ENCODE data around the gene POLDIP2. TPM values are rescaled to one million over a fixed set of nuclear protein-coding genes. Genes with fewer than 3 reads are reported as not detected.

Gene POLDIP2
- total RNA-seq, 2 experiments from 2014 or later = 88.8 to 89.2 TPM

DNA sequence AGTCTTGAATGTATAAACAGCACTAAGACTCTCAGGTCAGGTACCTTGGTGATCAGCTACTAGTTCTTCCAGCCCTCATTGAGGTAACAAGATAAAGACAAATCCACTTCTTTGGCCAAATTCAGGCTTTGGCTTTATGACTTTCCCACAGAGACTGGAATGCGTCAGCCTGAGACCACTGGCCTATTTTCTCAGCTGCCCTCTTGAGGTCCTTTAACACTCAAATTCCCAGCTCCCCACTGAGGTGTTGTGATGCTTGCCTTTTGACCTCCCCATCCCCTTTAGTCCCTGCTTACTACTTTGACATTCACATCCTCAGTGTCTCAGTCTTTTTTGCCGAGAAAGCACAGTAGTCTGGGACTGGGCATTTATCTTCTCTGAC, 11.1 kb downstream of the POLDIP2 start:
- intact Hi-C loops (cut with micrococcal nuclease; ENCODE audit: unreplicated experiment) = no loop called here
- H3K9me3 ChIP-seq (ENCODE audit: low read length) = no peaks in the 10 kb centered on the region
- no peaks in the 10 kb centered on the region for H3K9me2 ChIP-seq (ENCODE audit: insufficient read depth, low read length)
- H2AFZ ChIP-seq (ENCODE audit: low read length) = no peak overlapping the region
- no peak overlapping the region for H3K4me3 ChIP-seq (ENCODE audit: low read depth, low read length, poor library complexity, severe bottlenecking)
- H3K79me2 ChIP-seq (ENCODE audit: insufficient read depth, low read depth, low read length) = no peaks in the 10 kb centered on the region
- H3K27ac ChIP-seq (ENCODE audit: low read depth, low read length, poor library complexity, severe bottlenecking) = no peak overlapping the region
- ChIA-PET CTCF (ENCODE audit: unreplicated experiment) (no interaction called here), POLR2A (interaction anchor here (0.7 kb wide), 1 partner anchor 20 kb away, joined by 3 read pairs; no protein-coding TSS in a partner anchor)
- no peak overlapping the region for H3K4me2 ChIP-seq (ENCODE audit: low read length)
- BruUV-seq (replicated peaks) = TSS peak; percentile 49
- no peaks in the 10 kb centered on the region for H4K20me1 ChIP-seq (ENCODE audit: insufficient read depth, low read length)
- TF ChIP-seq, protein P1, sequence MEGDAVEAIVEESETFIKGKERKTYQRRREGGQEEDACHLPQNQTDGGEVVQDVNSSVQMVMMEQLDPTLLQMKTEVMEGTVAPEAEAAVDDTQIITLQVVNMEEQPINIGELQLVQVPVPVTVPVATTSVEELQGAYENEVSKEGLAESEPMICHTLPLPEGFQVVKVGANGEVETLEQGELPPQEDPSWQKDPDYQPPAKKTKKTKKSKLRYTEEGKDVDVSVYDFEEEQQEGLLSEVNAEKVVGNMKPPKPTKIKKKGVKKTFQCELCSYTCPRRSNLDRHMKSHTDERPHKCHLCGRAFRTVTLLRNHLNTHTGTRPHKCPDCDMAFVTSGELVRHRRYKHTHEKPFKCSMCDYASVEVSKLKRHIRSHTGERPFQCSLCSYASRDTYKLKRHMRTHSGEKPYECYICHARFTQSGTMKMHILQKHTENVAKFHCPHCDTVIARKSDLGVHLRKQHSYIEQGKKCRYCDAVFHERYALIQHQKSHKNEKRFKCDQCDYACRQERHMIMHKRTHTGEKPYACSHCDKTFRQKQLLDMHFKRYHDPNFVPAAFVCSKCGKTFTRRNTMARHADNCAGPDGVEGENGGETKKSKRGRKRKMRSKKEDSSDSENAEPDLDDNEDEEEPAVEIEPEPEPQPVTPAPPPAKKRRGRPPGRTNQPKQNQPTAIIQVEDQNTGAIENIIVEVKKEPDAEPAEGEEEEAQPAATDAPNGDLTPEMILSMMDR (conservative IDR thresholded peaks at IDR 0.05; ENCODE audit: low read length) = no peak
- no peak for TF ChIP-seq EZH2phosphoT487 (IDR thresholded peaks at IDR 0.05; ENCODE audit: borderline replicate concordance, low read depth, low read length)
- peaks cover 32% of the 10 kb centered on the region for H3K4me1 ChIP-seq (ENCODE audit: insufficient read depth, low read length, poor library complexity, severe bottlenecking)
- DNase-seq (ENCODE audit: low spot score) = no peak
- peaks cover 93% of the 10 kb centered on the region for H3K36me3 ChIP-seq (ENCODE audit: insufficient read depth, low read length)

DNA sequence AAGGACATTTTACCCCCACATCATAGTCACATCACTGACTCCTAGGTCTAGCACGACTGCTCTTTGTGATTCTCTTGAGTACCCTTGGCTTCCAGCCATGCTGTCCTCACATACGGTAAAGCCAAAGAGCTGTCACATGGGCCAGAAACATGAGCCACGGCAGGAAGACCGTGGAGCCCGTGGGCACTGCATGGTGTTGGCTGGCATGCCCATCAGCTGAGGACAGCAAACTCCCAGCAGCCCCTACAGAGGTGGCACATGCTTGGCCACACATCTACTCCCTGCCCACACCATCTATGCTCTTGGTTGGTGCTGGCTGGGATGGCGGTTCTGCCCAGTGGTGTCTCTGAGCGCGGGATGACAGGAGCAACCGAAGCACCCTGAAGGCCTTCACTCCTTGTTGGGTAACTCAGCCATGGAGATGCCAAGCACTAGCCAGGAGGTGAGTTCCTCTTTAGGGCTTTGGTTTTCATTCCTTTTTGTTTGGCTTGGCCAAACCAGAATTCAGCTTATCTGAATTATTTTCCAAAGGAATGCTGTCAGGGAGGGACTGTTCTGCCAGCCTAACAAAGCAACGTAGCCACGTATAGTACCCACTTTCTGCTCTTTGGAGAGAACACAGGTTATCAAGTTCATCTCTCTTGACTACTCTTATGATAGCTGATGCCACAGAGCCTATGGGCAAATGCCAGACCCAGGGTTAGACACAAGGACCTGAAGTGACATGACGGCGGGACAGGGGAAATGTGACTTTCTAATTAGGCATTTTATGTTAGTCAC, 11.7 kb downstream of the POLDIP2 start:
- no peak for DNase-seq (ENCODE audit: low spot score)
- POLR2A ChIA-PET = interaction anchor here (0.7 to 0.8 kb wide), 2 partner anchors 12 to 19 kb away, joined by 3 read pairs; no protein-coding TSS in a partner anchor
- CTCF ChIA-PET (ENCODE audit: unreplicated experiment) = no interaction called here
- Histone ChIP-seq H3K9me3 (ENCODE audit: low read length) (no peaks in the 10 kb centered on the region), H4K20me1 (ENCODE audit: insufficient read depth, low read length) (no peaks in the 10 kb centered on the region), H3K36me3 (ENCODE audit: insufficient read depth, low read length) (peaks cover 90% of the 10 kb centered on the region), H3K4me3 (ENCODE audit: low read depth, low read length, poor library complexity, severe bottlenecking) (no peak overlapping the region), H3K9me2 (ENCODE audit: insufficient read depth, low read length) (no peaks in the 10 kb centered on the region), H3K27ac (ENCODE audit: low read depth, low read length, poor library complexity, severe bottlenecking) (no peak overlapping the region), H3K79me2 (ENCODE audit: insufficient read depth, low read depth, low read length) (no peaks in the 10 kb centered on the region), H3K4me2 (ENCODE audit: low read length) (no peak overlapping the region), H2AFZ (ENCODE audit: low read length) (no peak overlapping the region), H3K4me1 (ENCODE audit: insufficient read depth, low read length, poor library complexity, severe bottlenecking) (peaks cover 32% of the 10 kb centered on the region)
- BruUV-seq (replicated peaks) = no TSS peak
- intact Hi-C loops (cut with micrococcal nuclease; ENCODE audit: unreplicated experiment) = no loop called here
- TF ChIP-seq, protein P1 (conservative IDR thresholded peaks at IDR 0.05; ENCODE audit: low read length) = no peak
- TF ChIP-seq EZH2phosphoT487 (IDR thresholded peaks at IDR 0.05; ENCODE audit: borderline replicate concordance, low read depth, low read length) = no peak

DNA sequence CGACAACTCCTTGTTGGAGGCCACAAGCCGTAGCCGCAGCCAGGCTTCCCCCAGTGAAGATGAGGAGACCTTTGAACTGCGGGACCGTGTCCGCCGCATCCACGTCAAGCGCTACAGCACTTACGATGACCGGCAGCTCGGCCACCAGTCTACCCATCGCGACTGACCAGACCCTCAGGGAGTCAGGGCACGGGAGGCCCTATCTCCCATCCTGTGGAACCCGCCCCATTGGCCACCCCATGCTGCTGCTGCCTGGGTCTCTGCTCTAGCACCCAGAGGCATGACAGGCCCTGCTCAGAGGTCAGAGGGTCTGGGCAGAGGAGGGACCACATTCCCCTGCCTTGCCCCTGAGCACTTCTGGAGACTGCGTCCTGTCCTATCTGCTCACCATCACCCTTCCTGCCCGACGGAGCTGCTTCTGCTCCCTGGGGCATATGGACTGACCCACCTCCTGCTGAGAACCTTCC, 12.9 kb downstream of the POLDIP2 start:
- POLR2A ChIA-PET = interaction anchor here (1.2 to 1.3 kb wide), 2 partner anchors 11 to 13 kb away, joined by 4 to 5 read pairs; partner anchors contain the start of gene POLDIP2
- no peaks in the 10 kb centered on the region for H3K9me2 ChIP-seq (ENCODE audit: insufficient read depth, low read length)
- H3K79me2 ChIP-seq (ENCODE audit: insufficient read depth, low read depth, low read length) = no peaks in the 10 kb centered on the region
- H4K20me1 ChIP-seq (ENCODE audit: insufficient read depth, low read length) = no peaks in the 10 kb centered on the region
- H3K4me2 ChIP-seq (ENCODE audit: low read length) = peak overlapping the region; percentile 54
- no TSS peak for BruUV-seq (replicated peaks)
- H3K36me3 ChIP-seq (ENCODE audit: insufficient read depth, low read length) = peaks cover 79% of the 10 kb centered on the region
- no peak for DNase-seq (ENCODE audit: low spot score)
- no peak overlapping the region for H2AFZ ChIP-seq (ENCODE audit: low read length)
- intact Hi-C loops (cut with micrococcal nuclease; ENCODE audit: unreplicated experiment) = no loop called here
- no peak overlapping the region for H3K4me3 ChIP-seq (ENCODE audit: low read depth, low read length, poor library complexity, severe bottlenecking)
- peaks cover 32% of the 10 kb centered on the region for H3K4me1 ChIP-seq (ENCODE audit: insufficient read depth, low read length, poor library complexity, severe bottlenecking)
- peak overlapping the region; percentile 92 for H3K27ac ChIP-seq (ENCODE audit: low read depth, low read length, poor library complexity, severe bottlenecking)
- TF ChIP-seq EZH2phosphoT487 (IDR thresholded peaks at IDR 0.05; ENCODE audit: borderline replicate concordance, low read depth, low read length) = no peak
- TF ChIP-seq, protein P1 (conservative IDR thresholded peaks at IDR 0.05; ENCODE audit: low read length) = no peak
- H3K9me3 ChIP-seq (ENCODE audit: low read length) = no peaks in the 10 kb centered on the region
- CTCF ChIA-PET (ENCODE audit: unreplicated experiment) = no interaction called here

All from OCI-LY7 (cell line).